GM23338 (cell line): ENCODE measurements around the gene TENM3. TPM values are rescaled to one million over a fixed set of nuclear protein-coding genes. Genes with fewer than 3 reads are reported as not detected.

Experiments
- ATAC-seq: fragments of 200-7000 bp; cut with Tn5 transposase; 3 replicates; pipeline ENCODE4 v1.9.1; 2020
- DNase-seq: peaks from one replicate; pipeline ENCODE4 v3.0.0-alpha.2; 2015; ENCODE audit warnings: low spot score
- H2AFZ ChIP-seq: fragments of 200-600 bp; sonication (generic); 2 replicates; pipeline ENCODE4 v1.8.0; 2016; ENCODE audit warnings: antibody characterized with exemption, mild to moderate bottlenecking, moderate library complexity
- H3F3A ChIP-seq: fragments of 200-600 bp; sonication (generic); replicated peaks from 2 replicates; pipeline ENCODE4 v1.8.0; 2017; ENCODE audit warnings: antibody characterized with exemption, mixed run types, low read depth
- H3K27ac ChIP-seq: fragments of 200-600 bp; sonication (generic); 2 replicates; pipeline ENCODE4 v1.6.1; 2016; ENCODE audit warnings: low read depth
- H3K27me3 ChIP-seq: fragments of 200-600 bp; sonication (generic); 2 replicates; pipeline ENCODE4 v1.8.0; 2016; ENCODE audit warnings: mild to moderate bottlenecking, mixed run types, moderate library complexity; ENCODE audit not compliant: insufficient read depth
- H3K36me3 ChIP-seq: fragments of 200-600 bp; sonication (generic); 2 replicates; pipeline ENCODE4 v1.8.0; 2016; ENCODE audit warnings: mild to moderate bottlenecking; ENCODE audit not compliant: insufficient read depth
- H3K4me1 ChIP-seq: fragments of 200-600 bp; sonication (generic); 2 replicates; pipeline ENCODE4 v1.8.0; 2016; ENCODE audit warnings: mild to moderate bottlenecking, moderate library complexity; ENCODE audit not compliant: insufficient read depth
- H3K4me2 ChIP-seq: fragments of 200-600 bp; sonication (generic); 2 replicates; pipeline ENCODE4 v1.7.1; 2017; ENCODE audit warnings: mixed run types
- H3K4me3 ChIP-seq: fragments of 200-600 bp; sonication (generic); 2 replicates; pipeline ENCODE4 v1.6.1; 2016; ENCODE audit warnings: mixed run types
- H3K79me2 ChIP-seq: fragments of 200-600 bp; sonication (generic); replicated peaks from 2 replicates; pipeline ENCODE4 v1.8.0; 2017; ENCODE audit warnings: mild to moderate bottlenecking; ENCODE audit not compliant: insufficient read depth
- H3K9me2 ChIP-seq: fragments of 200-600 bp; sonication (generic); 2 replicates; pipeline ENCODE4 v1.8.0; 2017; ENCODE audit not compliant: insufficient read depth
- H4K20me1 ChIP-seq: fragments of 200-600 bp; sonication (generic); replicated peaks from 2 replicates; pipeline ENCODE4 v1.8.0; 2017; ENCODE audit warnings: mild to moderate bottlenecking; ENCODE audit not compliant: insufficient read depth
- H3K27ac Mint-ChIP-seq: 2 replicates; pipeline ENCODE4 v1.8.0; 2020; ENCODE audit warnings: inconsistent platforms, mild to moderate bottlenecking, moderate library complexity, mixed read lengths
- H3K27me3 Mint-ChIP-seq: 3 replicates; pipeline ENCODE4 v1.8.0; 2022; ENCODE audit warnings: low read depth, mild to moderate bottlenecking, moderate library complexity, mixed read lengths, inconsistent platforms; ENCODE audit not compliant: insufficient read depth, poor library complexity
- H3K36me3 Mint-ChIP-seq: 3 replicates; pipeline ENCODE4 v1.8.0; 2021; ENCODE audit warnings: low read depth, mild to moderate bottlenecking, inconsistent platforms, moderate library complexity, mixed read lengths
- H3K4me1 Mint-ChIP-seq: 3 replicates; pipeline ENCODE4 v1.8.0; 2020; ENCODE audit warnings: mild to moderate bottlenecking, inconsistent platforms, mixed read lengths
- H3K4me3 Mint-ChIP-seq: 3 replicates; pipeline ENCODE4 v1.8.0; 2021; ENCODE audit warnings: moderate library complexity, mild to moderate bottlenecking, inconsistent platforms, mixed read lengths
- H3K9me3 Mint-ChIP-seq: 3 replicates; pipeline ENCODE4 v1.8.0; 2020; ENCODE audit warnings: moderate library complexity, mild to moderate bottlenecking, inconsistent platforms, mixed read lengths
- CTCF ChIP-seq, 2 experiments: fragments of 200-600 bp in 1 of 2; sonication (generic) in 1 of 2; conservative IDR thresholded peaks; 2 replicates each; pipeline versions ENCODE4 v1.5.1 to v1.6.1; 2016 to 2017; ENCODE audit warnings: antibody characterized with exemption in 2 of 2, low read depth in 2 of 2, mild to moderate bottlenecking in 2 of 2, moderate library complexity in 1 of 2
- ETS1 ChIP-seq: IDR thresholded peaks from 2 replicates; pipeline ENCODE4 v1.6.1; 2016; ENCODE audit warnings: antibody characterized with exemption
- JUNB ChIP-seq: IDR thresholded peaks from one replicate; pipeline ENCODE4 v1.6.1; 2016; ENCODE audit warnings: antibody characterized with exemption; ENCODE audit not compliant: unreplicated experiment
- NANOG ChIP-seq: IDR thresholded peaks from 2 replicates; pipeline ENCODE4 v1.6.1; 2016; ENCODE audit warnings: antibody characterized with exemption, borderline replicate concordance
- POLR2AphosphoS5 ChIP-seq: IDR thresholded peaks from 2 replicates; pipeline ENCODE4 v1.6.1; 2016; ENCODE audit warnings: antibody characterized with exemption, low read depth
- REST ChIP-seq: IDR thresholded peaks from one replicate; pipeline ENCODE4 v1.6.1; 2018; ENCODE audit warnings: antibody characterized with exemption; ENCODE audit not compliant: unreplicated experiment
- polyA plus RNA-seq: library from polyadenylated mRNA; unstranded; fragments of >200 nt; fragmentation: Nextera tagmentation; extraction: Ambion mirVana; gene quantifications from 2 replicates; pipeline ENCODE4 v1.2.1, GENCODE V29; 2016
- total RNA-seq: library from RNA; depleted of rRNA; stranded (reverse); fragments of >200 nt; shearing (Covaris generic); gene quantifications from 2 replicates; pipeline ENCODE4 v1.2.3, GENCODE V29; 2014

The TENM3 gene
- total and polyA plus RNA-seq, 2 experiments from 2014 or later = 22.2 to 128 TPM

- TF ChIP-seq ETS1 = no peak
Observed at GRCh38 chr4:182648766-182649165, 405.6 kb downstream of the TENM3 start (continued).

- H3F3A ChIP-seq = no peaks in the 10 kb centered on the region
- no peak overlapping the region for H2AFZ ChIP-seq
- DNase-seq (peak; percentile 17), ATAC-seq (peak; percentile 36; the same call in 2 of the 3 replicates)
- H3K4me1 ChIP-seq = no peaks in the 10 kb centered on the region
- no peaks in the 10 kb centered on the region for H3K79me2 ChIP-seq
- Mint-ChIP-seq H3K36me3 (peaks cover 13% of the 10 kb centered on the region), H3K9me3 (peaks cover 4% of the 10 kb centered on the region), H3K27me3 (no peaks in the 10 kb centered on the region), H3K4me3 (no peak overlapping the region), H3K4me1 (no peaks in the 10 kb centered on the region; the same call in 2 of the 3 replicates), H3K27ac (no peak overlapping the region)
- no peak overlapping the region for H3K4me3 ChIP-seq
- no peaks in the 10 kb centered on the region for H3K9me2 ChIP-seq
- H3K27ac ChIP-seq = no peak overlapping the region
- H4K20me1 ChIP-seq = no peaks in the 10 kb centered on the region
- H3K36me3 ChIP-seq = no peaks in the 10 kb centered on the region
- no peak overlapping the region for H3K4me2 ChIP-seq
- H3K27me3 ChIP-seq = no peaks in the 10 kb centered on the region
- no peak for TF ChIP-seq ETS1
- TF ChIP-seq POLR2AphosphoS5 = no peak
- peak in 1 of 2 experiments; percentile 52; a peak in 2 of 4 replicates for TF ChIP-seq CTCF (conservative IDR thresholded peaks at IDR 0.05; ENCODE audit: low read depth in 2 of 2)
- TF ChIP-seq JUNB = no peak
- no peak for TF ChIP-seq NANOG
- TF ChIP-seq REST = no peak
Observed at GRCh38 chr4:182649698-182650477, 406.7 kb downstream of the TENM3 start.
